Mesendoderm (in vitro differentiated cells): ENCODE results near the gene NUAK2.

ENCODE experiments used
- DNase-seq: peaks from one replicate; pipeline ENCODE4 v3.0.0; 2013
- H2AK5ac ChIP-seq: 2 replicates; pipeline ENCODE4 v1.6.1; 2013; ENCODE audit warnings: low read length, inconsistent platforms
- H2BK120ac ChIP-seq: 2 replicates; pipeline ENCODE4 v1.6.1; 2013; ENCODE audit warnings: low read depth, mild to moderate bottlenecking, low read length, moderate library complexity, mixed read lengths
- H2BK15ac ChIP-seq: replicated peaks from 2 replicates; pipeline ENCODE4 v1.6.1; 2013; ENCODE audit warnings: low read depth, mild to moderate bottlenecking, moderate library complexity
- H2BK5ac ChIP-seq: 2 replicates; pipeline ENCODE4 v1.6.1; 2013; ENCODE audit warnings: low read length, inconsistent platforms
- H3K18ac ChIP-seq: 2 replicates; pipeline ENCODE4 v1.6.1; 2013; ENCODE audit warnings: mild to moderate bottlenecking, low read length, mixed read lengths
- H3K23ac ChIP-seq: one replicate; pipeline ENCODE4 v1.6.1; 2013; ENCODE audit warnings: low read length
- H3K27ac ChIP-seq: 2 replicates; pipeline ENCODE4 v1.5.1; 2013; ENCODE audit warnings: low read depth, mild to moderate bottlenecking, inconsistent platforms, low read length, moderate library complexity
- H3K27me3 ChIP-seq: 2 replicates; pipeline ENCODE4 v1.6.1; 2013; ENCODE audit warnings: low read length, control low read depth, mild to moderate bottlenecking, inconsistent platforms; ENCODE audit not compliant: insufficient read depth, poor library complexity
- H3K36me3 ChIP-seq: 2 replicates; pipeline ENCODE4 v1.6.1; 2013; ENCODE audit warnings: low read length, inconsistent platforms; ENCODE audit not compliant: control insufficient read depth, insufficient read depth
- H3K4ac ChIP-seq: one replicate; pipeline ENCODE4 v1.6.1; 2013; ENCODE audit warnings: low read depth, mild to moderate bottlenecking, low read length, moderate library complexity
- H3K4me1 ChIP-seq: 2 replicates; pipeline ENCODE4 v1.6.1; 2013; ENCODE audit warnings: low read depth, low read length, inconsistent platforms; ENCODE audit not compliant: control insufficient read depth
- H3K4me2 ChIP-seq: 2 replicates; pipeline ENCODE4 v1.6.1; 2013; ENCODE audit warnings: low read length
- H3K4me3 ChIP-seq: 2 replicates; pipeline ENCODE4 v1.5.1; 2013; ENCODE audit warnings: mild to moderate bottlenecking, low read length
- H3K56ac ChIP-seq: one replicate; pipeline ENCODE4 v1.6.1; 2013; ENCODE audit warnings: low read length
- H3K79me1 ChIP-seq: 2 replicates; pipeline ENCODE4 v1.6.1; 2013; ENCODE audit warnings: low read length, inconsistent platforms
- H3K79me2 ChIP-seq: 2 replicates; pipeline ENCODE4 v1.6.1; 2013; ENCODE audit warnings: mild to moderate bottlenecking, low read length; ENCODE audit not compliant: control insufficient read depth, insufficient read depth
- H3K9ac ChIP-seq: 2 replicates; pipeline ENCODE4 v1.6.1; 2013; ENCODE audit warnings: low read length, inconsistent platforms
- H4K5ac ChIP-seq: one replicate; pipeline ENCODE4 v1.6.1; 2013; ENCODE audit warnings: low read length
- H4K8ac ChIP-seq: one replicate; pipeline ENCODE4 v1.6.1; 2013; ENCODE audit warnings: low read depth, mild to moderate bottlenecking, control low read depth, low read length, moderate library complexity
- WGBS: extraction: QIAGEN DNeasy Blood & Tissue Kit; methylation state at CpG from one replicate; pipeline ENCODE4 v1.1.7; 2013; ENCODE audit warnings: low lambda C conversion rate, missing lambda C conversion rate; ENCODE audit not compliant: insufficient coverage; ENCODE audit errors: extremely low coverage; 5-methylcytosine and 5-hydroxymethylcytosine counted together

The NUAK2 gene

GRCh38 chr1:205296154-205296553 lies 25.4 kb downstream of the NUAK2 start:
- DNase-seq: no peak
- H2BK5ac ChIP-seq: peak overlapping the region; percentile 22
- H2AK5ac ChIP-seq: peak overlapping the region; percentile 27
- H3K27me3 ChIP-seq: no peaks in the 10 kb centered on the region
- H2BK15ac ChIP-seq: no peak overlapping the region
- H4K8ac ChIP-seq: no peak overlapping the region
- no peaks in the 10 kb centered on the region for H3K79me1 ChIP-seq
- no peak overlapping the region for H3K4me3 ChIP-seq
- peaks cover 30% of the 10 kb centered on the region for H3K4me1 ChIP-seq
- H3K23ac ChIP-seq: no peak overlapping the region
- no peak overlapping the region for H2BK120ac ChIP-seq
- H3K36me3 ChIP-seq: no peaks in the 10 kb centered on the region
- WGBS: no CpG with 5 or more reads among the region's 2 CpGs
- peak overlapping the region; percentile 88 for H3K4ac ChIP-seq
- no peak overlapping the region for H3K4me2 ChIP-seq
- peak overlapping the region; percentile 28 for H3K18ac ChIP-seq
- H4K5ac ChIP-seq: no peak overlapping the region
- H3K9ac ChIP-seq: no peak overlapping the region
- H3K27ac ChIP-seq: peak overlapping the region; percentile 74
- H3K79me2 ChIP-seq: no peaks in the 10 kb centered on the region
- H3K56ac ChIP-seq: peak overlapping the region; percentile 44

DNA sequence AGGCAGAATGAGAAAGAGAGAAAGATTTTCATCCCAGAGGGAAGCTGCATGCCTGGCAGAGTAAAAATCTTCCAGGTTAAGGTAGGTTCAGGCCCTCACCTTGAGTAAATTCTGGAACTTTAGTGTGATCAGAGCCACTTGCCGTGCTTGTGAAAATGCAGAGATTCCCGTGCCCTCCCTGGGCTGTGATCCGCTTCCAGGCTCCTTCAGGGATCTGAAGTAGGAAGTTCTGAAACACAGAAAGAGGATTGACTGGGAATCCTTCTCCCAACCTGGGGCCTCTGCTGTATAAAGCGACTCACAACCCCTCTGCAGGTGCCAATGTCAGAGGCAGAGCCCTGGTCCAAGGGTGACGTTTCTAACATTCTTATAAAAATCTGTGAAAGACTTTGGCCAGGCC lies 26.6 kb downstream of the NUAK2 start:
- Histone ChIP-seq H2BK120ac (peak overlapping the region; percentile 90), H3K4ac (peak overlapping the region; percentile 88), H3K27ac (peak overlapping the region; percentile 74), H2AK5ac (no peak overlapping the region), H4K5ac (no peak overlapping the region), H3K56ac (peak overlapping the region; percentile 80), H2BK5ac (peak overlapping the region; percentile 74), H3K18ac (peak overlapping the region; percentile 63), H3K9ac (peak overlapping the region; percentile 48), H3K79me1 (no peaks in the 10 kb centered on the region), H3K23ac (no peak overlapping the region), H3K79me2 (no peaks in the 10 kb centered on the region), H3K27me3 (no peaks in the 10 kb centered on the region), H3K4me2 (no peak overlapping the region), H4K8ac (peak overlapping the region; percentile 58), H2BK15ac (peak overlapping the region; percentile 19), H3K4me3 (no peak overlapping the region), H3K4me1 (peaks cover 26% of the 10 kb centered on the region), H3K36me3 (no peaks in the 10 kb centered on the region)
- peak; percentile 66 for DNase-seq
- WGBS: no CpG with 5 or more reads among the region's 5 CpGs

- no CpG with 5 or more reads among the region's 6 CpGs for WGBS
- Histone ChIP-seq H3K4me1 (peaks cover 26% of the 10 kb centered on the region), H3K36me3 (no peaks in the 10 kb centered on the region), H4K5ac (no peak overlapping the region), H3K27me3 (no peaks in the 10 kb centered on the region), H3K23ac (no peak overlapping the region), H3K18ac (peak overlapping the region; percentile 93), H4K8ac (no peak overlapping the region), H3K79me1 (no peaks in the 10 kb centered on the region), H3K79me2 (no peaks in the 10 kb centered on the region), H3K4me2 (no peak overlapping the region), H2BK120ac (peak overlapping the region; percentile 92), H3K4me3 (no peak overlapping the region), H2AK5ac (peak overlapping the region; percentile 24), H2BK5ac (peak overlapping the region; percentile 93), H3K4ac (peak overlapping the region; percentile 95), H3K56ac (peak overlapping the region; percentile 80), H3K27ac (peak overlapping the region; percentile 74), H2BK15ac (no peak overlapping the region), H3K9ac (peak overlapping the region; percentile 34)
- DNase-seq: peak; percentile 97
Observed at GRCh38 chr1:205294175-205294917, 27.2 kb downstream of the NUAK2 start.

- Histone ChIP-seq H3K56ac (peak overlapping the region; percentile 80), H3K79me2 (no peaks in the 10 kb centered on the region), H3K36me3 (no peaks in the 10 kb centered on the region), H4K5ac (no peak overlapping the region), H3K23ac (no peak overlapping the region), H3K4ac (peak overlapping the region; percentile 95), H2AK5ac (peak overlapping the region; percentile 2), H3K4me3 (no peak overlapping the region), H3K4me1 (peaks cover 22% of the 10 kb centered on the region), H3K27me3 (no peaks in the 10 kb centered on the region), H3K27ac (peak overlapping the region; percentile 74), H2BK5ac (peak overlapping the region; percentile 93), H4K8ac (no peak overlapping the region), H2BK120ac (peak overlapping the region; percentile 92), H3K4me2 (no peak overlapping the region), H3K18ac (peak overlapping the region; percentile 93), H2BK15ac (no peak overlapping the region), H3K79me1 (no peaks in the 10 kb centered on the region), H3K9ac (peak overlapping the region; percentile 34)
- no CpG with 5 or more reads among the region's 10 CpGs for WGBS
- peak; percentile 58 for DNase-seq
Observed at GRCh38 chr1:205293350-205294074, 28.0 kb downstream of the NUAK2 start.

GRCh38 chr1:205291596-205291995 lies 29.9 kb downstream of the NUAK2 start:
- WGBS: no CpG with 5 or more reads among the region's 6 CpGs
- H4K5ac ChIP-seq: no peak overlapping the region

More at GRCh38 chr1:205291596-205291995, 29.9 kb downstream of the NUAK2 start:
- no peak overlapping the region for H3K4me3 ChIP-seq
- no peaks in the 10 kb centered on the region for H3K36me3 ChIP-seq
- H3K4ac ChIP-seq: peak overlapping the region; percentile 76
- no peak overlapping the region for H3K27ac ChIP-seq
- no peak overlapping the region for H2AK5ac ChIP-seq
- H3K23ac ChIP-seq: no peak overlapping the region
- no peak overlapping the region for H2BK120ac ChIP-seq
- H3K79me1 ChIP-seq: no peaks in the 10 kb centered on the region
- H3K18ac ChIP-seq: peak overlapping the region; percentile 3
- no peak overlapping the region for H3K56ac ChIP-seq
- no peak overlapping the region for H3K9ac ChIP-seq
- peaks cover 20% of the 10 kb centered on the region for H3K4me1 ChIP-seq
- H3K4me2 ChIP-seq: no peak overlapping the region
- no peak overlapping the region for H2BK15ac ChIP-seq
- H3K27me3 ChIP-seq: no peaks in the 10 kb centered on the region
- H3K79me2 ChIP-seq: no peaks in the 10 kb centered on the region
- H4K8ac ChIP-seq: no peak overlapping the region
- DNase-seq: no peak
- H2BK5ac ChIP-seq: no peak overlapping the region
